ENCODE results near the gene SEC61A1. TPM values are rescaled to one million over a fixed set of nuclear protein-coding genes. Genes with fewer than 3 reads are reported as not detected.

Gene SEC61A1
- total and polyA plus RNA-seq, 4 donors, result 80.4 to 295 (median 147) TPM

DNA sequence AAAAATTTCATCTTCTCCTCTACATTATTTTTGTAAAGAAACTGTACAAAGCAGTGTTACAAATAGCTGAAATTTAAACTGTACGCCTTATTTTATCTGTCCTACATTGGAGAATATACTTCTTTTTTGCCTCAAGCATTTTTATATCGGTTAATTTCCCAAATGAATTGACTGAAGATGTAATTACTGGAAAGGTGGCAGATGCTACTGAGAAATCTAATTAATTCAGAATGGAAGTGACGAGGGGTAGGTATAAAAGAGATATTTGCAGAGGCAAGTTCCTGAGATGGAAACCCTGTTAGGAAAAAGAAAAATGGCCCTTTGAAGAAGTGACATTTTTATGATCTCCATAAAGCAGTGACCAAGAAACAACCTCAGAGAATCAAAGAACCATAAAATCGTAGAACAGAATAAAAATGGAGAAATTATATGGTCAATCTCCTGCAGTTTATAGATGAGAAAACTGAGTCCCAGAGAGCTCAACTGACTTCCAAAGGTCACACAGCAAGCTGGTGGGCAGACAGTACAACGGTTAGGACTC, 51.0 kb downstream of the SEC61A1 start:
- Histone ChIP-seq H3K9ac (ENCODE audit: low read depth in 1 of 2, low read length in 2 of 2) (no peak overlapping the region), H3K4me3 (ENCODE audit: low read depth in 1 of 3, low read length in 3 of 3) (no peak overlapping the region), H3K36me3 (ENCODE audit: control insufficient read depth in 4 of 4, insufficient read depth in 3 of 4, low read depth in 1 of 4, low read length in 3 of 4) (peaks cover 0 to 11% (median 4%) of the 10 kb centered on the region in 4 donors), H3K27me3 (ENCODE audit: control insufficient read depth in 4 of 4, insufficient read depth in 4 of 4, low read length in 3 of 4) (no peaks in the 10 kb centered on the region), H3K9me3 (ENCODE audit: control insufficient read depth in 4 of 4, low read length in 3 of 4) (no peaks in the 10 kb centered on the region), H3K4me1 (ENCODE audit: control insufficient read depth in 4 of 4, insufficient read depth in 4 of 4, low read length in 3 of 4) (peaks cover 15 to 34% (median 25%) of the 10 kb centered on the region in 4 donors), H3K27ac (ENCODE audit: low read depth in 1 of 2, low read length in 2 of 2) (no peak overlapping the region)
- no peak for DNase-seq (ENCODE audit: low spot score)
- 93% methylated on average over 5 of the region's 5 CpGs for WGBS
- TF ChIP-seq, protein P1, sequence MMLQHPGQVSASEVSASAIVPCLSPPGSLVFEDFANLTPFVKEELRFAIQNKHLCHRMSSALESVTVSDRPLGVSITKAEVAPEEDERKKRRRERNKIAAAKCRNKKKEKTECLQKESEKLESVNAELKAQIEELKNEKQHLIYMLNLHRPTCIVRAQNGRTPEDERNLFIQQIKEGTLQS (IDR thresholded peaks at IDR 0.05), result no peak
- TF ChIP-seq FOXA1 (IDR thresholded peaks at IDR 0.05) (no peak), TAF1 (conservative IDR thresholded peaks at IDR 0.05) (no peak), EGR1 (IDR thresholded peaks at IDR 0.05; ENCODE audit: low read depth in 2 of 2) (no peak), HNF4G (IDR thresholded peaks at IDR 0.05) (no peak), RXRA (IDR thresholded peaks at IDR 0.05) (no peak), HNF4A (conservative IDR thresholded peaks at IDR 0.05) (no peak), SP1 (IDR thresholded peaks at IDR 0.05) (no peak), RAD21 (IDR thresholded peaks at IDR 0.05) (no peak), NR2F2 (IDR thresholded peaks at IDR 0.05) (no peak), YY1 (IDR thresholded peaks at IDR 0.05) (no peak), JUND (IDR thresholded peaks at IDR 0.05) (no peak)
- TF ChIP-seq, protein P2, sequence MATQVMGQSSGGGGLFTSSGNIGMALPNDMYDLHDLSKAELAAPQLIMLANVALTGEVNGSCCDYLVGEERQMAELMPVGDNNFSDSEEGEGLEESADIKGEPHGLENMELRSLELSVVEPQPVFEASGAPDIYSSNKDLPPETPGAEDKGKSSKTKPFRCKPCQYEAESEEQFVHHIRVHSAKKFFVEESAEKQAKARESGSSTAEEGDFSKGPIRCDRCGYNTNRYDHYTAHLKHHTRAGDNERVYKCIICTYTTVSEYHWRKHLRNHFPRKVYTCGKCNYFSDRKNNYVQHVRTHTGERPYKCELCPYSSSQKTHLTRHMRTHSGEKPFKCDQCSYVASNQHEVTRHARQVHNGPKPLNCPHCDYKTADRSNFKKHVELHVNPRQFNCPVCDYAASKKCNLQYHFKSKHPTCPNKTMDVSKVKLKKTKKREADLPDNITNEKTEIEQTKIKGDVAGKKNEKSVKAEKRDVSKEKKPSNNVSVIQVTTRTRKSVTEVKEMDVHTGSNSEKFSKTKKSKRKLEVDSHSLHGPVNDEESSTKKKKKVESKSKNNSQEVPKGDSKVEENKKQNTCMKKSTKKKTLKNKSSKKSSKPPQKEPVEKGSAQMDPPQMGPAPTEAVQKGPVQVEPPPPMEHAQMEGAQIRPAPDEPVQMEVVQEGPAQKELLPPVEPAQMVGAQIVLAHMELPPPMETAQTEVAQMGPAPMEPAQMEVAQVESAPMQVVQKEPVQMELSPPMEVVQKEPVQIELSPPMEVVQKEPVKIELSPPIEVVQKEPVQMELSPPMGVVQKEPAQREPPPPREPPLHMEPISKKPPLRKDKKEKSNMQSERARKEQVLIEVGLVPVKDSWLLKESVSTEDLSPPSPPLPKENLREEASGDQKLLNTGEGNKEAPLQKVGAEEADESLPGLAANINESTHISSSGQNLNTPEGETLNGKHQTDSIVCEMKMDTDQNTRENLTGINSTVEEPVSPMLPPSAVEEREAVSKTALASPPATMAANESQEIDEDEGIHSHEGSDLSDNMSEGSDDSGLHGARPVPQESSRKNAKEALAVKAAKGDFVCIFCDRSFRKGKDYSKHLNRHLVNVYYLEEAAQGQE (IDR thresholded peaks at IDR 0.05), result no peak
- TF ChIP-seq, protein P3, sequence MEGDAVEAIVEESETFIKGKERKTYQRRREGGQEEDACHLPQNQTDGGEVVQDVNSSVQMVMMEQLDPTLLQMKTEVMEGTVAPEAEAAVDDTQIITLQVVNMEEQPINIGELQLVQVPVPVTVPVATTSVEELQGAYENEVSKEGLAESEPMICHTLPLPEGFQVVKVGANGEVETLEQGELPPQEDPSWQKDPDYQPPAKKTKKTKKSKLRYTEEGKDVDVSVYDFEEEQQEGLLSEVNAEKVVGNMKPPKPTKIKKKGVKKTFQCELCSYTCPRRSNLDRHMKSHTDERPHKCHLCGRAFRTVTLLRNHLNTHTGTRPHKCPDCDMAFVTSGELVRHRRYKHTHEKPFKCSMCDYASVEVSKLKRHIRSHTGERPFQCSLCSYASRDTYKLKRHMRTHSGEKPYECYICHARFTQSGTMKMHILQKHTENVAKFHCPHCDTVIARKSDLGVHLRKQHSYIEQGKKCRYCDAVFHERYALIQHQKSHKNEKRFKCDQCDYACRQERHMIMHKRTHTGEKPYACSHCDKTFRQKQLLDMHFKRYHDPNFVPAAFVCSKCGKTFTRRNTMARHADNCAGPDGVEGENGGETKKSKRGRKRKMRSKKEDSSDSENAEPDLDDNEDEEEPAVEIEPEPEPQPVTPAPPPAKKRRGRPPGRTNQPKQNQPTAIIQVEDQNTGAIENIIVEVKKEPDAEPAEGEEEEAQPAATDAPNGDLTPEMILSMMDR (IDR thresholded peaks at IDR 0.05; ENCODE audit: low read depth, low read length, missing input control), result no peak
- TF ChIP-seq, protein P4, sequence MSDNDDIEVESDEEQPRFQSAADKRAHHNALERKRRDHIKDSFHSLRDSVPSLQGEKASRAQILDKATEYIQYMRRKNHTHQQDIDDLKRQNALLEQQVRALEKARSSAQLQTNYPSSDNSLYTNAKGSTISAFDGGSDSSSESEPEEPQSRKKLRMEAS (IDR thresholded peaks at IDR 0.05), result no peak
- TF ChIP-seq, protein P5, sequence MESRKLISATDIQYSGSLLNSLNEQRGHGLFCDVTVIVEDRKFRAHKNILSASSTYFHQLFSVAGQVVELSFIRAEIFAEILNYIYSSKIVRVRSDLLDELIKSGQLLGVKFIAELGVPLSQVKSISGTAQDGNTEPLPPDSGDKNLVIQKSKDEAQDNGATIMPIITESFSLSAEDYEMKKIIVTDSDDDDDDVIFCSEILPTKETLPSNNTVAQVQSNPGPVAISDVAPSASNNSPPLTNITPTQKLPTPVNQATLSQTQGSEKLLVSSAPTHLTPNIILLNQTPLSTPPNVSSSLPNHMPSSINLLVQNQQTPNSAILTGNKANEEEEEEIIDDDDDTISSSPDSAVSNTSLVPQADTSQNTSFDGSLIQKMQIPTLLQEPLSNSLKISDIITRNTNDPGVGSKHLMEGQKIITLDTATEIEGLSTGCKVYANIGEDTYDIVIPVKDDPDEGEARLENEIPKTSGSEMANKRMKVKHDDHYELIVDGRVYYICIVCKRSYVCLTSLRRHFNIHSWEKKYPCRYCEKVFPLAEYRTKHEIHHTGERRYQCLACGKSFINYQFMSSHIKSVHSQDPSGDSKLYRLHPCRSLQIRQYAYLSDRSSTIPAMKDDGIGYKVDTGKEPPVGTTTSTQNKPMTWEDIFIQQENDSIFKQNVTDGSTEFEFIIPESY (IDR thresholded peaks at IDR 0.05), result no peak

DNA sequence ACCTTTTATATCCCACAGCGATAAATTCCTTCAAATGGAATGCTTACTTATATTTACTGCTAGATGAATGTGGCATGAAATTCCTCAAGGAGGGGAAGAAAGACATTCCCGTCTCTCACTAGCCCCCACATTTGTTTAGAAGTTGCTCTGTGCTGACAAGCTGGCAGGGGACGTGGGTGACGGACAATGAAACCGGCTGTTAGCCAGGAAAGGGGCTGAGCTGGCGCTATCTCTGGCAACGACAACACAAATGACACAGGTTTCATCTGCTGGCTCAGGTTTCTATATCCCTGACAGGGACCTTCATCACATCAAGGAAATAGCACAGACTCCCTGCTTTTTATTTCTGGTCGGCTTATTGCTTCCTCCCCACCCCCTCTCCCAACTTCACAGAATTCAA, 55.6 kb downstream of the SEC61A1 start:
- H3K4me1 ChIP-seq (ENCODE audit: control insufficient read depth in 4 of 4, insufficient read depth in 4 of 4, low read length in 3 of 4), result peaks cover 1 to 9% (median 7%) of the 10 kb centered on the region in 4 donors
- no peaks in the 10 kb centered on the region for H3K9me3 ChIP-seq (ENCODE audit: control insufficient read depth in 4 of 4, low read length in 3 of 4)
- no peak overlapping the region for H3K9ac ChIP-seq (ENCODE audit: low read depth in 1 of 2, low read length in 2 of 2)
- no peak for DNase-seq (ENCODE audit: low spot score)
- H3K27me3 ChIP-seq (ENCODE audit: control insufficient read depth in 4 of 4, insufficient read depth in 4 of 4, low read length in 3 of 4), result no peaks in the 10 kb centered on the region
- peaks cover 0 to 16% (median 5%) of the 10 kb centered on the region in 4 donors for H3K36me3 ChIP-seq (ENCODE audit: control insufficient read depth in 4 of 4, insufficient read depth in 3 of 4, low read depth in 1 of 4, low read length in 3 of 4)
- no peak overlapping the region for H3K4me3 ChIP-seq (ENCODE audit: low read depth in 1 of 3, low read length in 3 of 3)
- H3K27ac ChIP-seq (ENCODE audit: low read depth in 1 of 2, low read length in 2 of 2), result peak overlapping the region; percentile 28 to 37
- 37% methylated on average over 8 of the region's 8 CpGs for WGBS
- TF ChIP-seq YY1 (IDR thresholded peaks at IDR 0.05) (no peak), SP1 (IDR thresholded peaks at IDR 0.05) (no peak), NR2F2 (IDR thresholded peaks at IDR 0.05) (no peak), HNF4A (conservative IDR thresholded peaks at IDR 0.05) (no peak), GABPA (IDR thresholded peaks at IDR 0.05 in 1 of 2, conservative IDR thresholded peaks at IDR 0.05 in 1 of 2) (no peak), FOXA1 (IDR thresholded peaks at IDR 0.05) (no peak), EGR1 (IDR thresholded peaks at IDR 0.05; ENCODE audit: low read depth in 2 of 2) (no peak), FOXA2 (IDR thresholded peaks at IDR 0.05) (no peak), HNF4G (IDR thresholded peaks at IDR 0.05) (no peak)
- TF ChIP-seq, protein P2 (IDR thresholded peaks at IDR 0.05), result no peak
- TF ChIP-seq, protein P3 (IDR thresholded peaks at IDR 0.05; ENCODE audit: low read depth, low read length, missing input control), result no peak
